Stimulated activated CD4-positive, alpha-beta T cell treated with anti-CD3 and anti-CD28 coated beads, Interleukin-2, amount 100 ng/mL, for 48 hours (primary cell): ENCODE results near the gene LIMS1.

ENCODE experiments used
- DNase-seq, 2 donors: peaks; one replicate each; pipeline ENCODE4 v3.0.0-alpha.2; 2020

The LIMS1 gene

DNA sequence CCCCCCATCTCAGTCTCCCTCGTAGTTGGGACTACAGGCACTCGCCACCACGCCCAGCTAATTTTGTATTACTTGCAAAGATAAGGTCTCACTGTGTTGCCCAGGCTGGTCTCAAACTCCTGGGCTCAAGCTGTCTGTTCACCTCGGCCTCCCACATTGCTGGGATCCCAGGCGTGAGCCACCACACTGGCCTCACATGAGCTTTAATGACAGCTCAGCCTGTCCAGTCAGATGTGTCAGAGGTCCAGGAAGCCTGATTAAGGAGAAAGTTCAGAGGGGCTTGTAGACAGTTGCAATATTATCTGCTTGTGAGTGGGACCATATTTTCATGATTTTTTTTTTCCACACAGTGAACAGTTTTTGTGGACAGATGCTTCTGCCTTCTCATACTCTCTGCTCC is 82.0 kb downstream of the LIMS1 start:
- no peak for DNase-seq

DNA sequence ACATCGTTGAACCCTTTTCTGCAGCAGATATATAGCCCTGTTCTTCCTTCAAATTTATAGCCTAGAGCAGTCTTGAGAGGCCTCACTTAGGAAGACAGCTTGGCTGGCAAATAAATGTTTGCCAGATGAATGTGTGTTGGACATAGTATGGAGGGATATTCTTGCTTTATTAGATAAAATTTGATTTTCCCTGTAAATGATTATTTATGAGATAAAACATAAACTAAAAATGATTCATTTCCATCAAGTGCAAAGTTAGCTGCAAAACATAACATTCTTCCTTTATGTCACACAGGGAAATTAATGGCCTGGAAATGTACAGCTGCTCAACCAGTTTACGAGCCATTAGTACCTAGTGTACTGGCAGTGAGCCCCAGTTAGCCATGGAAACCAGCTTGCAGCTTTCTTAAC is 82.5 kb downstream of the LIMS1 start:
- DNase-seq = no peak

- DNase-seq = no peak
Observed at GRCh38 chr2:108617617-108618016, 83.3 kb downstream of the LIMS1 start.

GRCh38 chr2:108619925-108620620 is 85.8 kb downstream of the LIMS1 start:
- no peak for DNase-seq

DNA sequence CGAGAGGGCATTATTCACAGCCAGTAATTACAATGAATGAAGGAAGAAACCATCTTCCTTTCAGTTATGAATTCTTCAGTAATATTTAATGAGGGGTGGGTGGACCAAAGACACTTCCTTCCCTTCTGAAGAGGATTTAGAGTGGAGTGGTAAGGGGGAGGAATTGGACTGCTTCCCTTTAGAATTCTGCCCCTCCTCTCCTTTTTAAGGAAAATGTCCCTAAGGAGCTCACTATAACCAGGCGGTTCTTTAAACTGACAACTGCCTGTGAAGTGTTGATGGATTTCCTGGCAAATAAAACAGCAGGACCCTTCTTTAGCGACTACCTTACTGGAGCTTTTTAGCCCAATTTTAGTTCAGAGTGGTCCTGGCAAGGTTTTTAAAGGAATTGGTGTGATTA is 86.4 kb downstream of the LIMS1 start:
- DNase-seq = no peak

GRCh38 chr2:108621087-108621559 is 86.9 kb downstream of the LIMS1 start:
- DNase-seq = peak; percentile 56 to 58

GRCh38 chr2:108621687-108622681 is 87.7 kb downstream of the LIMS1 start:
- no peak for DNase-seq

DNA sequence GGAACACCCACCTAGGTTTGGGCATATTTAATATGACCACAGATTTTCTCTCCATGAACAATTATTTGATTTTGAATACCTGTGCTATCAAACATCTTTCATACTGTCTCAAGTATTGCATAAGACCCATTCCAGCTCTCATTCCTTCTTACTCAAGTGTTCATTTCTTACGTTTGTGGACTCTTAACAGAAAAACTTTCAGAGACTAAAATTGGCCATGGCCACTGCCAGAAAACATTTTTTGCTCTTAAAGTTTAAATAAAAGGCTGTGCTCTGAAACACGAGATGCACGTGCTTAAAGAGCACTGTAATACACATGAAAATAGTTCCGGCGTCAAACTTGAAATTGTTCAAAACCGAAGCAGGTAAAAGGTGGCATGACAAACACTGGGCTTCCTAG is 89.3 kb downstream of the LIMS1 start:
- no peak for DNase-seq

DNA sequence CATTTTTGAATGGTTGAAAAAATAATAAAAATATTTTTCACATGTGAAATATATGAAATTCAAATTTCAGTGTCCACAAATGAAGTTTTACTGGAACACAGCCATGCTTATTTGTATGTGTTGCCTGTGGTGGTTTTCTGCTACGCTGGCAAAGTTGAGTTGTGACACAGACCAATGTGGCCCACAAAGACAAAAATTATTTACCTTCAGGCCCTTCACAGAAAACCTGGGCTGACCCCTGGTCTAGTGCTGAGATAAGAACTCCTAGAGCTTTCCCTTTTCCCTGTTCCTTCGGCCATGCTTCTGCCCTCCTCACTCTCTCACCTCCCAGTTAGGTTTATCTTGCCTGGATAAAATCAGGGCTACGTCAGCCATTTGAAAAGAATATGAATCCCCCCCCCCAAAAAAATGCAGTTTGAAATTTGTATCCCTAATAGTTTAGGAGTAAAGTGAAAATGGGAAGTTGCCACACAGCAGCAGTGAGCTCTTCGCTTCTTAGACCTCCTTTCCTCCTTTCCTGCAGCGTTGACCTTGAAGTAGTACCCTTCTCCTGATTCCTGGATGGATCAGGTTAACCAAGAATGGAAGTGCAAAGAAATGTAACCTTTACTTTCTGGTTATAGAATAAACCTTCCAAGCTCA is 91.0 kb downstream of the LIMS1 start:
- no peak for DNase-seq

DNA sequence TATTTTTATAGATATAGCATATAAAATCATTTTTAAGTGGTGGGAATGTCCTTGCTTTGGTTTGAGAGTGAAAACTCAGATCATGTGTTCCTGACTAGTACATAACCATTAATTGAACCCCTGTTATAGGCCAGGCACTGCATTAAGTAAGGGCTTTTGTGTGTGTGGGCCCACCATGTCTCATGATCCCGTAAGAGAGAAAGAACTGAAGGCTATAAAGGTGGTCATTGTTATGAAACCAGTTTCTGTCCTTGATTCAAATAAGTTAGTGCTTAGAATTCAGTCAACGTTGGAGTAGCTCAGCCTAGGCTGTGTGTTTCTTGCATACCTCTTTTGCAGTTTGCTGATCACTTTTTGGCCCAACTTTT is 91.5 kb downstream of the LIMS1 start:
- no peak for DNase-seq

DNA sequence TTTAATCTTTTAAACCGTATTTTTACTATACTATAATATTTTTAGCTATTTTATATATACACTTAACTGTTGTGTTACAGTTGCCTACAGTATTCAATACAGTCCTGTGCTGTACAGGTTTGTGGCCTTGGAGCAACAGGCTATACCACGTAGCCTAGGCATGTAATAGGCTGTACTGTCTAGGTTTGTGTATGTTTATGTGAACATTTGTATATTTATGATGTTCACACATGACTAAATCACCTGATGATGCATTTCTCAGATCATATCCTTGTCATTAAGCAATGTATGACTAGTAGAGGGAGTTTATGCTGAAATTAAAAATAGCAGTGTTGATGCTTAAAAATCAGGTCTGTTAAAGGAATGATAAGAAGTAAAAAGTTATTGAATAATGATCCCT is 92.7 kb downstream of the LIMS1 start:
- DNase-seq = no peak

GRCh38 chr2:108627911-108628567 is 93.8 kb downstream of the LIMS1 start:
- no peak for DNase-seq

DNA sequence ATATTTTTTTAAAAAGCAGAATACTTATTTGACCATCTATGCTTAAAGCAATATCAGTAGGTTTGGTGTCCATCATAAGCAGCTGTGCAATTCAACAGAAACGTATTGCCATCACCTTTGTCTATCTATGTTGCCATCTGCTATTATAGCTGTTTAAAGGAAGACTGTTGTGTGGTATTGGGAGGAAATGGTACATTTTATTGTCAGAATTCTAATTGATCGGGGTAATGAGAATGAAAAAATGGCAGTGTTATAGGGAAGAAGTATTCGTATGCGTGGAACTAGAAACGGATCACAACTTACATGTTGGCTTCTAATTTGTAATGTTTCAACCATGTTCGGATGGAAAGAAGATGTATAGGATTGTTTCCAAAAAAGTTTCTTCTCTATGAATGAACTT is 94.7 kb downstream of the LIMS1 start:
- no peak for DNase-seq

GRCh38 chr2:108629417-108629816 is 95.1 kb downstream of the LIMS1 start:
- no peak for DNase-seq

DNA sequence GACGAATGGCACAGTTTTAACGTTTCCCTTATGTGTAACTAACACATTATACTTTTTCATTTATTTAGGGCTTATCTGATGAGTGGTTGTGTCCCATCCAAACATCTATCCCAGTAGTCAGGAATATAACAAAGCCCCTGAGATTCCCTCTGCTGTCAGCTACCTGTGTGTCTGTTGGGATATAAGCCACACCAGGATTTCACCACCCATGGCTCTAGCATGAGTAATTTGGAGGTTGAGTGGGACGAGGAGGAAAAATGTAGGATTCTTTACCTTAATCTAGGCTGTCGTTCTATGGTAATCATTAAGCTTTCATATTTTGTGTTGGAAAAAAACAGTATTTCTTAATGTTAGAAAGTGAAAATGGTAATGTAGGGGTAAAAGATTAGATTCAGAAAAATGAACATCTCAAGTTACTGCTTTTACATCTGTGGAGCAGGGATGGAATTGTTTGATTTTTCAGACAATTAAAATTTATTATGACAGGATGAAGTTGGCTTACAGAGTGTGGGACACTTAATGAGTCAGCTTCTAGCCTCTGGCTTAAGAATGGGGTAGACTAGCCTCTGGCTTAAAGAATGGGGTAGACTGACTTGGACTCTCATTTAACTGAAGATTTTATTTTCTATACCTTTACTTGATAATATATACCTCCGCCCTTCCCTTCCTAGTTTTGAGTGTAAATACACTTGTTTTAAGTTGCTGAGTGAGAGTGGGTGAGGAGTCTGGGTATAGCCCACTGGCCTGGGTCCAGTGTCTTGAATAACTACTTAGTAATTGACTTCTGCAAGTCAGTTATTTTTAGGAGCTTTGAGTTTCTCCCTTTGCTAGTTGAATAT is 96.5 kb downstream of the LIMS1 start:
- no peak for DNase-seq

- DNase-seq = no peak
Observed at GRCh38 chr2:108632332-108633160, 98.3 kb downstream of the LIMS1 start.

GRCh38 chr2:108633409-108633808 is 99.1 kb downstream of the LIMS1 start:
- no peak for DNase-seq

DNA sequence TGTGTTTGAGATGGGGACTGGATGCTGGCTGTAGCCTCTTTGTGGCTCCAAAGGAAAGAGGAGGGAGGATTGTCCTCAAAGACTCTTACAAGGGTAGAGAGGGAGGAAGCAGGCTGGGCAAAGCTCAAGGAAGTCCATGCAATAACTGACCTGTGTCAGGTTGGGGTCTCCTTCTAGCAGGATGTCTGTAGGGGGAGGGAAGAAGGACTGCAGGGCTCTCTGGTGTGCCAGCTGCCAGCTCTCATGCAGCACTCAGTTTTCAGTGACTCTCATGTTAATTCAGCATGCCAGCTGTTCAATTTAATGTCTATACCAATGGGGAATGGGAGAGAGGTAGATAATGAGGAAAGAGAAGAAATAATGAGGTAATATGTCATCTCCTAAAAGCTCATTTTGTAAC is 99.7 kb downstream of the LIMS1 start:
- no peak for DNase-seq

DNA sequence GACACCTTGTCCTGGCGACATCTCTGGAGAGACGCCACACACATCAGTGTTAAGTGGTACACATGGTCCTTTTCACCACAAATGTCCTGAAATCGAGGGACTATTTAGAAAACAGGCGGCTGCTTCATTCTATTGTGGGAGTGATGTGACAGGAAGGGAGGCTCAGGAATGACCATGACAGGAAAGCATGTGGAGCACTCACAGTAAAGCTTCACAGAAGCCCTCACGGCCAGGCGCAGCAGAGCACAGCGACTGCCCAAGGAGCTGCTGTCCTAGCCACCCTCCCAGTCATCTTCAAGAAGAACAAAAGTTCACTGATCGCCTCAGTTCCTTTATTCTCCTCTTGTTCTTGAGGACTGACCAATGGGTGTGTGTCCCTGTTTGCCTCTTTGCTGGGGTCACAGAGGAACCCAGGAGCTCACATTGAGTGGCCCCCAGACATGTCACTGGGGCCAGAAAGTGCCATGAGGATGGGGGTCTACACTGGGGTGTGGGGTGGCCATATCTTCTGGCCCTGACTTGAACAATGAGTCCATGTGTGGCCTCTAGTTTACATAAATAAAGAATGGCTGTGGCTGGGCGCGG is 100.4 kb downstream of the LIMS1 start:
- no peak for DNase-seq

DNA sequence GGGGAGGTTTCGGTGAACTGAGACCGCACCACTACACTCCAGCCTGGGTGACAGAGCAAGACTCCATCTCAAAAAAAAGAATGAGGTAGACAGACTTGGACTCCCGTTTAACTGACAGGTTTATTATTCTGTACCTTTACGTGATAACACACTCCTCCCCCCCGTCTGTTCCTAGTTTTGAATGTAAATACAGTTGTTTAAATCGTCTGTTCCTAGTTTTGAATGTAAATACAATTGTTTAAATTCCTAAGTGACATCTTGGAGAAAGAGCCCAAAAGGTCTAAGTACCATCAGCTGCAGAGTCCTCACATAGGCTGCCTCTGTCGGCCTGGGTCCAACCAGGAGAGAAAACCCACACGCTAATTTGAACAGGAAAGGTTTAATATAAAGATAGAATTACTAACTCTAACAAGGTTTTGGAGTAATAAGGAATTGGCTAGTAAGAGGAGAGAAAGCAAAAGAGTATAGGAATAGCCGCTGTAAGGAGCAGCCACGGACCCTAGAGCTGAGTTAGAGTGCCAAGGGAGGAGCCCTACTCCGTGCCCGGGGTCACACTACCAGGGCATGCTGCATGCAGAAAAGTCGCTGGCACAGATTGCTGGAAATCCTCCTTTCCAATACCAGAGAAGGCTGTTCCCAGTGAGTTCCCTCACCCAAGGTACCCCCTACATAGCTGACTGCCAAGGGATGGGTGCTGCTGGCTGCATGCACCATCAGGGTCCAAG is 101.5 kb downstream of the LIMS1 start:
- DNase-seq = no peak
